B cell (primary cell): ENCODE data around the gene CHD9. TPM values are rescaled to one million over a fixed set of nuclear protein-coding genes. Genes with fewer than 3 reads are reported as not detected.

ENCODE experiments used
- ATAC-seq: fragments of 200-7000 bp; cut with Tn5 transposase; one replicate; pipeline ENCODE4 v1.10.0; 2021; ENCODE audit warnings: low read depth, mild to moderate bottlenecking, moderate number of reproducible peaks, moderate library complexity
- CTCF ChIA-PET: fragments of 350-600 bp; sonication (Branson Sonifier 250); formaldehyde crosslinking; loops from one replicate; lab custom pipeline; 2021; ENCODE audit warnings: antibody characterized with exemption, inconsistent platforms; lab: Charles Lee
- POLR2A ChIA-PET: fragments of 350-600 bp; sonication (Branson Sonifier 250); formaldehyde crosslinking; loops from one replicate; lab custom pipeline; 2021; ENCODE audit warnings: antibody characterized with exemption; lab: Charles Lee
- DNase-seq: peaks from one replicate; pipeline ENCODE4 v3.0.0; 2013
- H2AFZ ChIP-seq: 2 replicates; pipeline ENCODE4 v1.6.1; 2012; ENCODE audit warnings: mild to moderate bottlenecking, low read depth, low read length; ENCODE audit not compliant: insufficient read depth, poor library complexity, severe bottlenecking
- H3K27ac ChIP-seq, 2 donors: 1 replicate in 1 of 2; 2 replicates in 1 of 2; pipeline ENCODE4 v1.5.1; 2012 to 2013; ENCODE audit warnings: low read length in 2 of 2, mild to moderate bottlenecking in 2 of 2, moderate library complexity in 1 of 2
- H3K27me3 ChIP-seq, 4 experiments: fragments of 200-600 bp in 1 of 4; sonication (generic) in 1 of 4; replicated peaks in 1 of 4; 1 replicate in 2 of 4; 2 replicates in 2 of 4; pipeline versions ENCODE4 v1.6.1 to v1.7.0; 2013 to 2016; ENCODE audit warnings: low read length in 3 of 4, mild to moderate bottlenecking in 2 of 4, mixed read lengths in 1 of 4, moderate library complexity in 1 of 4; ENCODE audit not compliant: insufficient read depth in 4 of 4, control insufficient read depth in 3 of 4; ENCODE audit errors: control extremely low read depth in 1 of 4
- H3K36me3 ChIP-seq, 2 experiments: replicated peaks in 1 of 2; 1 replicate in 1 of 2; 2 replicates in 1 of 2; pipeline versions ENCODE4 v1.6.1 to v1.7.1; 2013; ENCODE audit warnings: low read length in 1 of 2; ENCODE audit not compliant: insufficient read depth in 2 of 2, control insufficient read depth in 1 of 2; ENCODE audit errors: control extremely low read depth in 1 of 2, extremely low read depth in 1 of 2
- H3K4me1 ChIP-seq, 2 donors: fragments of 200-600 bp in 1 of 2; sonication (generic) in 1 of 2; 1 replicate in 1 of 2; 2 replicates in 1 of 2; pipeline versions ENCODE4 v1.5.1 to v1.6.1; 2013 to 2017; ENCODE audit warnings: low read length in 2 of 2; ENCODE audit not compliant: control insufficient read depth in 2 of 2, insufficient read depth in 2 of 2
- H3K4me2 ChIP-seq: replicated peaks from 2 replicates; pipeline ENCODE3; 2012; ENCODE audit warnings: mild to moderate bottlenecking, low read depth, low read length; ENCODE audit not compliant: poor library complexity, severe bottlenecking
- H3K4me3 ChIP-seq, 5 experiments: fragments of 200-600 bp in 1 of 5; sonication (generic) in 1 of 5; 1 replicate in 3 of 5; 2 replicates in 2 of 5; pipeline versions ENCODE4 v1.5.1 to v1.7.0; 2011 to 2016; ENCODE audit warnings: low read length in 4 of 5, mild to moderate bottlenecking in 4 of 5, low read depth in 2 of 5, control low read depth in 1 of 5, moderate library complexity in 1 of 5; ENCODE audit not compliant: insufficient read depth in 1 of 5; ENCODE audit errors: control extremely low read depth in 1 of 5, extremely low read depth in 1 of 5
- H3K79me2 ChIP-seq: fragments of 200-600 bp; sonication (generic); one replicate; pipeline ENCODE4 v1.6.0; 2016; ENCODE audit warnings: low read length; ENCODE audit not compliant: control insufficient read depth, insufficient read depth
- H3K9ac ChIP-seq: fragments of 200-600 bp; sonication (generic); 2 replicates; pipeline ENCODE4 v1.6.1; 2017; ENCODE audit warnings: mild to moderate bottlenecking, low read length, moderate library complexity
- H3K9me3 ChIP-seq, 3 donors: one replicate each; pipeline versions ENCODE4 v1.6.1 to v1.7.1; 2013; ENCODE audit warnings: low read length in 2 of 3; ENCODE audit not compliant: control insufficient read depth in 2 of 3, insufficient read depth in 1 of 3; ENCODE audit errors: control extremely low read depth in 1 of 3
- H4K20me1 ChIP-seq: 2 replicates; pipeline ENCODE4 v1.6.0; 2012; ENCODE audit warnings: mild to moderate bottlenecking, low read length; ENCODE audit not compliant: insufficient read depth, control insufficient read depth, poor library complexity, severe bottlenecking
- H3K27ac Mint-ChIP-seq: one replicate; pipeline ENCODE4 v1.8.0; 2021; ENCODE audit warnings: mixed read lengths
- H3K27me3 Mint-ChIP-seq: one replicate; pipeline ENCODE4 v1.8.0; 2021; ENCODE audit warnings: mixed read lengths
- H3K4me1 Mint-ChIP-seq: one replicate; pipeline ENCODE4 v1.8.0; 2021; ENCODE audit warnings: mixed read lengths
- H3K4me3 Mint-ChIP-seq: one replicate; pipeline ENCODE4 v1.8.0; 2021; ENCODE audit warnings: mixed read lengths
- H3K9me3 Mint-ChIP-seq: one replicate; pipeline ENCODE4 v1.8.0; 2022; ENCODE audit warnings: mixed read lengths; ENCODE audit not compliant: insufficient read depth
- EZH2 ChIP-seq: IDR thresholded peaks from 2 replicates; pipeline ENCODE4 v1.6.1; 2012; ENCODE audit warnings: borderline replicate concordance, low read depth, mild to moderate bottlenecking, moderate library complexity, low read length; ENCODE audit not compliant: insufficient read depth, poor library complexity, severe bottlenecking
- WGBS: methylation state at CpG from one replicate; pipeline ENCODE4 v1.1.5; 2013; ENCODE audit warnings: missing lambda C conversion rate; ENCODE audit not compliant: insufficient coverage; 5-methylcytosine and 5-hydroxymethylcytosine counted together
- intact Hi-C: fragments of 100-400 bp; cut with micrococcal nuclease; formaldehyde crosslinking; loops from one replicate; pipeline ENCODE4 v1.10.0; 2022
- polyA plus RNA-seq: library from polyadenylated mRNA; depleted of rRNA; stranded (reverse); fragments of >200 nt; gene quantifications from 2 replicates; pipeline ENCODE4 v1.2.3, GENCODE V29; 2012
- total RNA-seq, 2 donors: library from RNA; stranded (reverse); fragments of 120-200 nt in 1 of 2; gene quantifications; 1 replicate in 1 of 2; 2 replicates in 1 of 2; pipeline versions ENCODE4 v1.2.3 to v1.2.4, GENCODE V29; 2013 to 2022
- TF ChIP-seq, protein P1 (sequence below): fragments of 200-600 bp; IDR thresholded peaks from one replicate; pipeline ENCODE4 v1.8.0; 2022; ENCODE audit warnings: antibody characterized with exemption, mild to moderate bottlenecking

CHD9 gene
- total and polyA plus RNA-seq, 2 donors (not counting 1 experiment from before 2014, with no cell fraction given), result 12.2 to 102 TPM

DNA sequence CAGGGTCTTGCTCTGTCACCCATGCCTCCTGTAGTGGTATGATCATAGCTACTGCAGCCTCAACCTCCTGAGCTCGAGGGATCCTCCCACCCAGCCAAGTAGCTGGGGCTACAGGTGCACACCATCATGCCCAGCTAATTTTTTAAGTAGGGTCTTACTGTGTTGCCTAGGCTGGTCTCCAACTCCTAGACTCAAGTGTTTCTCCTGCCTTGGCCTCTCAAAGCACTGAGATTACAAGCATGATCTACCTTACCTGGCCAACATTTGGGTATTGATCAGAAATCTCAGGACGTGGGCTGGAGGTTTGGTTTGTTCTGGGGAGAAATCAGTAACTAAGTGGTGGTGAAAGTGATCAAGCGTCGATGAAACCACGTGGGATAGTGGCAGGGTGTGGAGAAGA lies 4.1 kb downstream of the CHD9 start:
- ATAC-seq, result no peak
- Histone ChIP-seq H2AFZ (no peak overlapping the region), H3K4me3 (no peak overlapping the region), H3K9ac (no peak overlapping the region), H3K9me3 (no peaks in the 10 kb centered on the region), H3K27me3 (no peaks in the 10 kb centered on the region), H3K27ac (peak overlapping the region; percentile 40 to 72), H4K20me1 (no peaks in the 10 kb centered on the region), H3K36me3 (no peaks in the 10 kb centered on the region), H3K4me1 (peaks cover 69 to 93% of the 10 kb centered on the region in 2 donors), H3K4me2 (peak overlapping the region; percentile 10), H3K79me2 (peaks cover 83% of the 10 kb centered on the region)
- peak overlapping the region; percentile 57 for H3K4me3 Mint-ChIP-seq
- DNase-seq, result no peak
- TF ChIP-seq, protein P1, sequence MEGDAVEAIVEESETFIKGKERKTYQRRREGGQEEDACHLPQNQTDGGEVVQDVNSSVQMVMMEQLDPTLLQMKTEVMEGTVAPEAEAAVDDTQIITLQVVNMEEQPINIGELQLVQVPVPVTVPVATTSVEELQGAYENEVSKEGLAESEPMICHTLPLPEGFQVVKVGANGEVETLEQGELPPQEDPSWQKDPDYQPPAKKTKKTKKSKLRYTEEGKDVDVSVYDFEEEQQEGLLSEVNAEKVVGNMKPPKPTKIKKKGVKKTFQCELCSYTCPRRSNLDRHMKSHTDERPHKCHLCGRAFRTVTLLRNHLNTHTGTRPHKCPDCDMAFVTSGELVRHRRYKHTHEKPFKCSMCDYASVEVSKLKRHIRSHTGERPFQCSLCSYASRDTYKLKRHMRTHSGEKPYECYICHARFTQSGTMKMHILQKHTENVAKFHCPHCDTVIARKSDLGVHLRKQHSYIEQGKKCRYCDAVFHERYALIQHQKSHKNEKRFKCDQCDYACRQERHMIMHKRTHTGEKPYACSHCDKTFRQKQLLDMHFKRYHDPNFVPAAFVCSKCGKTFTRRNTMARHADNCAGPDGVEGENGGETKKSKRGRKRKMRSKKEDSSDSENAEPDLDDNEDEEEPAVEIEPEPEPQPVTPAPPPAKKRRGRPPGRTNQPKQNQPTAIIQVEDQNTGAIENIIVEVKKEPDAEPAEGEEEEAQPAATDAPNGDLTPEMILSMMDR, result no peak
- no peak for TF ChIP-seq EZH2
- intact Hi-C loops, result no loop called here
- no peaks in the 10 kb centered on the region for H3K9me3 Mint-ChIP-seq
- peaks cover 67% of the 10 kb centered on the region for H3K4me1 Mint-ChIP-seq
- 79% methylated on average over 4 of the region's 5 CpGs for WGBS
- POLR2A ChIA-PET, result interaction anchor here (1.7 kb wide), 1 partner anchor 43 kb away, joined by 3 read pairs; no protein-coding TSS in a partner anchor
- H3K27me3 Mint-ChIP-seq, result no peaks in the 10 kb centered on the region
- peak overlapping the region; percentile 92 for H3K27ac Mint-ChIP-seq
- CTCF ChIA-PET, result interaction anchor here (0.8 to 1.5 kb wide), 4 partner anchors 40 to 154 kb away, joined by 3 to 6 read pairs (median 5); no protein-coding TSS in a partner anchor

DNA sequence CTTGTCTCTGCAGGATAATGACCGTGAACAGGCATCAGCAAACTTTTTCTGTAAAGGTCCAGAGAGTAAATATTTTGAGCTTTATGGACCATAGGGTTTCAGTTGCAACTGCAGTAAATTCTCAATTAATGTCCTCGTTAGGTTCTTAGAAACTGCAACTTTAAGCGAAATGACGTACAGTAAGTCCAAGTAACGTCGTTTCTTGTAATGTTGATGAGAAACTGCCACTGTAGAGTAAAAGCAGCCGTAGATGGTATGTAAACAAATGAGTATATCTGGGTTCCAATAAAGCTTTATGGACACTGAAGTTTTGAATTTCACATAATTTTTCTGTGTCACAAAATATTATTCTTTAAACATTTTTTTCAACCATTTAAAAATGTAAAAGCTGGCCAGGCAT lies 4.9 kb downstream of the CHD9 start:
- Histone ChIP-seq H3K9ac (no peak overlapping the region), H4K20me1 (no peaks in the 10 kb centered on the region), H3K27ac (peak overlapping the region; percentile 72 to 93), H3K4me3 (no peak overlapping the region), H3K36me3 (no peaks in the 10 kb centered on the region), H3K27me3 (no peaks in the 10 kb centered on the region), H3K9me3 (no peaks in the 10 kb centered on the region), H3K4me2 (peak overlapping the region; percentile 11), H2AFZ (no peak overlapping the region), H3K79me2 (peaks cover 89% of the 10 kb centered on the region), H3K4me1 (peaks cover 77 to 96% of the 10 kb centered on the region in 2 donors)
- Mint-ChIP-seq H3K27me3 (no peaks in the 10 kb centered on the region), H3K27ac (peak overlapping the region; percentile 92), H3K9me3 (no peaks in the 10 kb centered on the region), H3K4me1 (peaks cover 72% of the 10 kb centered on the region), H3K4me3 (no peak overlapping the region)
- WGBS, result 100% methylated on average over 5 of the region's 7 CpGs
- POLR2A ChIA-PET, result interaction anchor here (0.8 kb wide), 1 partner anchor 39 kb away, joined by 3 read pairs; no protein-coding TSS in a partner anchor
- intact Hi-C loops, result loop anchor here (5.0 kb wide), 1 partner anchor 443 kb away; the partner anchor contains the start of gene AKTIP
- no peak for DNase-seq
- no peak for TF ChIP-seq EZH2
- TF ChIP-seq, protein P1, result no peak
- ATAC-seq, result no peak
- CTCF ChIA-PET, result interaction anchor here (0.8 to 2.8 kb wide), 7 partner anchors 34 to 148 kb away, joined by 3 to 16 read pairs (median 6); no protein-coding TSS in a partner anchor
